HG02588 (cell line): ENCODE data around the gene RAB5A.
"Not testable (repeated sequence)": the region's sequence is repeated elsewhere in the genome, so short reads cannot be mapped to it uniquely, and the experiment has no call there.

Experiments
- ATAC-seq: cut with Tn5 transposase; IDR thresholded peaks from one replicate; pipeline ENCODE4 v1.9.1; 2021; ENCODE audit warnings: mild to moderate bottlenecking, moderate library complexity; ENCODE audit not compliant: unreplicated experiment

RAB5A gene, protein sequence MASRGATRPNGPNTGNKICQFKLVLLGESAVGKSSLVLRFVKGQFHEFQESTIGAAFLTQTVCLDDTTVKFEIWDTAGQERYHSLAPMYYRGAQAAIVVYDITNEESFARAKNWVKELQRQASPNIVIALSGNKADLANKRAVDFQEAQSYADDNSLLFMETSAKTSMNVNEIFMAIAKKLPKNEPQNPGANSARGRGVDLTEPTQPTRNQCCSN

DNA sequence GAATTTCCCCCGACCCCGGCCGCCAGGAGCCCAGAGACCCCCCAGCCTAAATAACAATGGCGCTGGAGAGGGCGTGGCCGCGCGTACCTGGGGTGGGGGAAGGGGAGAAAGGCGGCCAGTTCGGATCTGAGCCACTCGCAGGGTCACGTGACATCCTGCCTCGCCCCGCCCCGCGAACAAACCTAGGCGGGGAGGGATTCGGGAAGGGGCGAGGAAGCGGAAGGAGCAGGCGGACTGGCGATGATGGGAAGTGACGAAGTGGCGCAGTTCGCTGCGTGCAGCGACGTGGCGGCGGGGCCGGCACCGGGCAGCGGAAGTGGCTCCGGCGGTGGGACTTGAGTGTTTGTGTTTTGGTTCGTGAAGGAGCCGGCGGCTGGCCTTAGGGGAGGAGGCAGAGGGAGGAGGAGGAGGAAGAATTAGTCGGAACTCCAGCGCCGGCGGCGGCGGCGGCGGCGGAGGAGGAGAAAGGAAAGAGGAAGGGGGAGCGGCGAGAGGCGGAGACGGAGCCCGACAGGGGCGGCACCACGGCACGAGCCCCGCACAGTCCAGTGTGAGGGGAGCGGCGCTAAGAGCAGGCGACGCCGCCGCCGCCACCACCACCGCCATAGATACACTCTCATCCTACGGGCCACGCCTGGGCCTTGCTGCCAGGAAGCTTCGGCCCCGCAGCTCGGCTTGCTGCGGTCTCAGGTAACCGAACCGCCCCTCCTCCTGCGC, at the start of gene RAB5A:
TSS of gene RAB5A (plus strand) at position 266 of the 717 bp plus-strand sequence. CDS start 3,802 bp downstream, outside the sequence.
- peak; percentile 94 for ATAC-seq

DNA sequence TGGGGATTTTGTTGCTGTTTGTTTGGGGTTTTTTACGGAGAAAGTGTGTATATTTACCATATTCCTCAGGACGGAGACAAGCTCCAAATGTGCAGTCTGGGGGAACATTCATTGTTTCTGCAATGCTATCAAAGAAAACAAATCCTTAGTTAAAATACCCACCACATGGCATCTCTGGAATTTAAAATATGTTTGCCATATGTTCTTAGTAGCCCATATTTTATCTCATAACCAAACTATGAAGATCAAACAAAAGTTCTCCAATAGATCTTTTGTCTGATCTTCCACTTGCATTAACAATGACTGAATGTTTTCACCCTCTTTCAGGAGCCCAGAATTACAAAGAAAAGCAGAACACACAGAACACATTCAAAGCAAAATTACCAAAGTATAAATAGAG, 48.2 kb upstream of the RAB5A start:
- ATAC-seq, result no peak

DNA sequence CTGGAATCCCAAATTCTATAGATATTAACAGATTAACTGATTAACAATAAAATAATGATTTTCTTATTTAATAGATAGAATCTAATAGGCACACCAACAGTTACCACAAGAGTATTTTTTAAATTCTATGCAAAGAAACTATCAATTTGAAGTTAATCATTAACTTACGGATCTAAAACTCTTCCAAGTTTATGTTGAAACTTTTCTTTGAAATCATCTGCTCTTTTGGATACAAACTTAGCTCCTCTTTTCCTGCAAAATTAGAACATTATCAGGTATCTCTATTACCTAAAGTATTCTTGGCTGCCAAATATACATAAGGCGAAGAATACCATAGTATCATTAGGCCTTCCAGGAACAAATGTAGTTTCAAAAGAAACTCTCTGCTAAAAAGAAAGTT, 47.6 kb upstream of the RAB5A start:
- ATAC-seq, result no peak

DNA sequence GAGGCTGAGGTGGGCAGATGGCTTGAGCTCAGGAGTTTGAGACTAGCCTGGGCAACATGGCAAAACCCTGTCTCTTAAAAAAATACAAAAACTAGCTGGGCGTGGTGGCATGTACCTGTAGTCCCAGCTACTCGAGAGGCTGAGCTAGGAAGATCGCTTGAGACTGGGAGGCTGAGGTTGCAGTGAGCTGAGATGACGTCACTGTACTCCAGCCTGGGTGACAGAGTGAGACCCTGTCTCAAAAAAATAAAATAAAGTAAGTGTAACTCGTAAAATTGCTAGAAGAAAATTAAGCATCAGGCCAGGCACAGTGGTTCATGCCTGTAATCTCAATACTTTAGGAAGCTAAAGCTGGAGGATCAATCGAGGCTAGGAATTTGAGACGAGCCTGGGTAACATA, 47.1 kb upstream of the RAB5A start:
- ATAC-seq, result not testable (repeated sequence)

DNA sequence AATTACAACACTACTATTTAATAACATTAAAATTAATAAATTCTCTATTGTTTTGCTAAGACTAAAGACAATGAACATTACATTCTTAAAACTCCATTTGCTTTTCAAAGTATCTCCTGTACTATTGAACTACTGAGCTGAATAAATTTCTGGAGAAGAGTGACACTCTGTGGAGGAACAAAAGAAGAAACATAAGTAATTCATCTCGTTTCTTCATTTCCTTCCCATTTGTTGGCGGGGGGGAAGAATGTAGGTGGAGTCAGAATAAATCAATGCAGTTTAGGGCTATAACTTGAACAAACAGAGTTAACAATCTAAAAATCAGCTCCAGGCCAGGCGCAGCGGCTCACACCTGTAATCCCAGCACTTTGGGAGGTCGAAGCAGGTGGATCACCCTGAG, 45.6 kb upstream of the RAB5A start:
- no peak for ATAC-seq

DNA sequence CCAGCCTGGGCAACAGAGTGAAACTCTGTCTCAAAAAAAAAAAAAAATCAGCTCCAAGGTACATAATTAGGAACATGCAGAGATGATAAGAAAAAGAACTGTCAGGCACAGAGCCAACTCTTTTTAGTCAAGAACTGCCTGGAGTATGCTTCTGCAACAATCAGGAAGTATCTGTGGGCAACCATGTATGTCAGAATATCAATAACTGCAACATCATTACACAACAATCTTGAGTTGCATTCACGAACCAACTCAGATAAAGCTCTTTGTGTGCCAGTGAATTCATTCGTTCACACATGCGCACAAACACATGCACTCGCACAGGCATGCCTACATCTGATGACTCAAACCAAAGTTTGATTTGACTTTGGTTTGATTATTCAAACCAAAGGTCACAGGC, 45.0 kb upstream of the RAB5A start:
- ATAC-seq, result no peak

DNA sequence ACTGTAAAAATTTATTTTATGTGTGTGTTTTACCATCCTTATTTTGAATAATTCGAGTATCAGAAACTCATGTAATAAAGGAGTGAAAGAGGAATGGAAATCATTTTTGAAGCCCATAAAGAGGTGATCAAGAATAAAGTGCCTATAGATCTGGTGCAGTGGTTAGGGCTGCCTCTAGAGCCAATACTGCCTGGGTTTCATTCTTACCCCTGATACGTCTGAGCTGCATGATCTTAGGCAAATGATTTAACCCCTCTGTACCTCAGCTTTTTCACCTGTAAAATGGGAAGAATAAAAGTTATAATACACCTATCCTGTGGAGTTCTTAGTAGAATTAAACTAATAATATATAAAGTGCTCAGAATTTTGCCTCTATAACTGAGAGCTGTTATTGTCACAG, 43.2 kb upstream of the RAB5A start:
- no peak for ATAC-seq

DNA sequence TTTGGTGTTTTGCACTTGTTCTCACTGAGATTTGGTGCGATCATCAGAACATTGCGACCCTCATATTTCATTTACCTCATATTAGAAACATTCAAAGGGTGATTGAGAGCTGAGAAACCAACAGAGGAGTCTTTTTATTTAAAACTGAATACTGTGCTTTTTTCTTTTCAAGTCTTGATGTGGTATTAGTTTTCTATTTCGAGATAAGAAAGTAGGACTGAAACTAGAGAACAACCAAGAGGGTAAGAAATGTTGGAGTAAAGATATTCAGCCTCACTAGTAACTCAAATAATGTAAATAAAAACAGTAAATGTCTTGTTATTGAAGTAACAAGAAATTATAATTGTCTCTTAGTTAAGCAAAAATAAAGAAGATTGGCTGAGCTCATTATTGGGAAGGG, 39.4 kb upstream of the RAB5A start:
- ATAC-seq, result no peak

DNA sequence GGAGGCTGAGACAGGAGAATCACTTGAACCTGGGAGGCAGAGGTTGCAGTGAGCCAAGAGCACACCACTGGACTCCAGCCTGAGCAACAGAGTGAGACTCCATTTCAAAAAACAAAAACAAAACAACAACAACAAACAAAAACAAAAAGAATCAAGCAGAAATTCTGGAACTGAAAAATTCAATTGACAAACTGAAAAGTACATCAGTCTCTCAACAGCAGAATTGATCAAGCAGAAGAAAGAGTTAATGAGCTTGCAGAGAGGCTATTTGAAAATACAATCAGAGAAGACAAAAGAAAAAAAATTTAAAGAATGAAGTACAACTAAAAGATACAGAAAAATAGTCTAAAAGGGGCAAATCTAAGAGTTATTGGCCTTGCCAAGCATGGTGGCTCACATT, 35.4 kb upstream of the RAB5A start:
- no peak for ATAC-seq

DNA sequence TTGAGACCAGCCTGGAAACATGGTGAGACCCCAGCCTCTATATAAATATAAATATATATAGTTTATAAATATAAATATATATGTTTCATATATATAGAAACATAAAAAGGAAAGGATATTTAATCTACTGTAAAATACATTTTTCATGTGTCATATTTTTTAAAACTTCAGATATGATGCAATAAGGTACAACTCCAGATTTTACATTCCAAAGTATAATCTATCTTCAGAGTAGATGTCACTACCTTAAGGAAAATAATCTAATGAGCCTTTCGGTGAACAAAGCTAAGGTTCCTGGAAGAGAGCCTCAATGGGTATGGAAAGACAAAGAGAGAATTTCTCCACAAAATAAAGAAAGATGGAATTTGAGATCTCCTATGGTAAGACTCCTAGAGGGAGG, 29.7 kb upstream of the RAB5A start:
- no peak for ATAC-seq

DNA sequence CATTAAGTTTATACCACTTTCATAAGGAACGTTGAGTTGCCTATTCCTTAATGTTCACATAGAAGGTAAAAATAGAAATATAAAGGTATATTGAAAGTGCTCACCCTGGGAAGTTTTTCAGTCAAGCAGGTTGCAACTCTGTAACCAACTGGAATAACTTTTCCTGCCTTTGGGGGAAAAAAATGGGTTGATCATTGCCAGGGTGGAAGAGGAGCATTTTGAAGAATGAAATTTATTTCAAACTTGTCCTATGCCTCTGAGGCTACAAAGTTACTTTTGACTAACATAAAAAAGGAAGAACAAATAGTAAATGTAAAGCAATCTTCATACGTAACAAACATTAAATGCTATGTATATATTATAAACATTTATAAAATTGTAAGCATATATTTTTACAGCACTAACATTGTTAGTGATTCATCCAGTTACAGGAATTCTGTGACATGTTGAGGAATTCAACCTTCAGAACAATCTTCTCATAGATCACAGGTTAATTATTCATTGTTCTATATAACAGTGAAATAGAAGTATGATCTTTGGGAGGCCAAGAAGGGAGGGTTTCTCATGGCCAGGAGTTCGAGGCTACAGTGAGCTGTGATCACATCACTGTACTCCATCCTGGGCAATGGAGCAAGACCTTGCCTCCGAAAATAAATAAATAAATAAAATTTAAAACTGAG, 26.4 kb upstream of the RAB5A start:
- ATAC-seq, result no peak

DNA sequence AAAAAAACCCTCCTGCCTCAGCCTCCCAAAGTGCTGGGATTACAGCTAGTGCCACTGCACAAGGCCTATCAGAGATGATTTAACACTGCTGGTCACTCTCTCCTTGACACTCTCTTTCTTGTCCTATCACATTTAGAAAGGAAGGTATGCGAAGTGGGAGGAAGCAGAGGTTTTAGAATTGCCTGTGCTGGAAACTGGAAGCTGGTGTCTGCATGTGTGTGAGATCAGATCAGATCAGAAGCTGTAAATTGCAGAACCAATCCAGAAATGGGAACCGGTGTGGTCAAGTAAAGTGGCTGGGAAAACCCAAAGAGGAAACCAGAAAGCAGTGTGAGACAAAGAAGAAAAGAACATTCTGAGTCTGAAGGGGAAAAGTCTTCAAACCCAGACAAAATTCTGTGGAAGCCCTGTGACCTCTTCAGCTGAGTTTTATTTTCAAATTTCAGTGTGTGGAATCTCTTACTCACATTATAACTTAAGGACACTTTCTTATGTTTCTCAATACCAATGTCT, 15.7 kb upstream of the RAB5A start:
- peak; percentile 87 for ATAC-seq

DNA sequence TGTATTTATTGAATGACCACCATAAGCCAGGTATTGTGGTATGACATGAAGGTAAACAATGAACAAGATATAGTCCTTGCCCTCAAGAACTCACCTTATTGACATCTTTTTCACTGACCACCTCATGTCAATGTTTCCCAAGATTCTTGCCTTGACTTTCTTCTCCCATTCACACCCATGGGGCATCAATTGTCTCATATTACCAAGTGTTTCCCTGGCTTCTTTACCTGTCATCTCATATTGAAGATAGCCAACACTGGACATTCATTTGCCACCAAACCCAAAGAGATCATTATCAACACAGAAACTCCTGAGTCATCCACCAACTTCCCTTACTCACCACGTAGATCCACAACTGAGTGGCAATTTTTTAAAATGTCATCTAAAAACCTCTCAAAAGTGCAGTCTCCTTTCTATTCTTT, 15.1 kb upstream of the RAB5A start:
- ATAC-seq, result peak; percentile 51

DNA sequence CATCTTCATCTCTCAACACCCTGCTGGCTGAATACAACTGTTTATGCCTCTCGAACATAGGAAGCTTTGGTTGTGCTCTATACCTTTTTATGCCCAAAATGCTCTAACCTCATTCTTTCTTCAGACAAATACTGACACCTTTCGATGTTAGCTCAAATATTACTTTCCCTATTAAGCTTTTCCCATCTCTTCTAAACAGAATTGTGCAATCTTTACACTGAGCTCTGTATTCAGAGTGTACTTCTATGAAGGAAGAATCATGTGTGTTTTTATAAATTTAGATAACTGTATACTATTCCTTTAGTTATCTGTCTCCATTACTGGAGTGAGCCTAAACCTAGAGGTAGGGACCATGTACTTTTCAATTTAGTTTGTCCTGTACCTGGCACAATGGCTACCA, 14.5 kb upstream of the RAB5A start:
- no peak for ATAC-seq

DNA sequence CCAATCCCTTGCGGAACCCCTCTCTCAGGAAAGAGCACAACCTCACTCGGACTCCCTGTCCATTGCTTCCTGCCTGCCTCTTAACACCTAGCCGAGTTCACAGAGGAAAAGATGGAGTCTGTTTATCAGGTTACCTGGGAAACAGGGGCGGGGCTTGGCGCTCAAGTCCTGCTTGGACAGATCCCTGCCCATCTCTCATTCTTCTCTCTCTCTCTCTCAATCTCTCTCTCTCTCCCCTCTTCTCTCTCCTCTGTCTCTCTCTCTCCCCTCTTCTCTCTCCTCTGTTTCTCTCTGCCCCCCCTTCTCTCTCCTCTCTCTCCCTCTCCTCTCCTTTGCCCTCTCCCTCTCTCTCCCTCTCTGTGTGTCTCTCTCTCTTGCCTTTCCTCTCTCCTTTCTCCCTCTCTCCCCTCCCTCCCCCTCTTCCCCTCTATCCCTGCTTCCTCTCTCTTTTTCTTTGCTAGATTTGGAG, 12.8 kb upstream of the RAB5A start, which contains the start of gene EFHB:
TSS of gene EFHB (minus strand) at position 120 of the 469 bp plus-strand sequence. CDS start 199 bp downstream, outside the sequence.
- ATAC-seq, result no peak

DNA sequence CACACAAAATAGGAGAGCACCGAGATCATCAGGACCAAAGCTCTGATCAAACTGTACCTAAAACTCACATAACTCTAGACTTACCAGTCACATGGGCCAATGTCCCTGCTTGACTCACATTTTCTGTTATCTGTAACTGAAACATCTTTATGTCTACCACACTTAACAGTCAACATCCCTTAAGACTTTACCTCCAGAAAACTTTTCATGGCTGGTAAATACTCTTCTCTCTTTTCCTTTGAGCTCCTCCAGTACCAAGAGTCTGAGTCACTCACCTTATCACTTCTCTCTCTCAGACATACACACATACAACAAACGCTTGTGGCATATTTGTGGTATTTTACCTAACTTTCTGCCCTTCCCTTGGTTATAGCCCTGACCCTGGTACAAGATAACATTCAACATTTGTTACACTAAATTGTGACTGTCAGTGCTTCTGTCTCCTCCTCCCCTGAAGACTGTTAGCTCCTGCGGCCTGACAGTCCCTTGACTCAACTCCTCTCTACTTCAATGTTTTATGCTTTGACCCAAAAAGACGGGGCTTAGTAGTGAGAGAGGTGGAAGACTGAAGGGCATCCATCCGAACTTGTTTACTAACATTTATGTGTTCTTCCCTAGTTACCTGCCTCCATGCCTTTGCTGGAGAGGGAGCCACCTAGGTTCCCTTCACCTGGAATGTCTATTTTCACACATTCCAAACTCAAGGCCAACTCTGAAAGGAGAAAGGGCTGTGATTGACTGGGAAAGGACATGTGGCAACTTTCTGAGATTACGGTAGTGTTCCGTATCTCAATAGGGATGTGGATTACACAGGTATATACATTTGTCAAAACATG, 9.2 kb upstream of the RAB5A start:
- ATAC-seq, result no peak

DNA sequence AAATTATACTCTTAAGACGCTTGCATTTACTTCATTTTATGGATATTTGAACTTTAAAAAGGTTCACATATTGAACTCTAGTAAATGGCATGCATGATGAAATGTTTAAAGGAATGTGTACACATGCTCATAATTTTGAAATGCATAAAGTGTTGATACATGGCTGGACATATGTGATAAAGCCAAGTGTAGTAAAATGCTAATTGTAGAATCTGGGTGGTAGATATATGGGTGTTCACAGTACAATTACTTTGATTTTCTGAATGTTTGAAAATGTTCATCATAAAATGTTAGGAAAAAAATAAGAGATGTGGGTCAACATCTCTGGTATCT, 8.6 kb upstream of the RAB5A start:
- ATAC-seq, result no peak

DNA sequence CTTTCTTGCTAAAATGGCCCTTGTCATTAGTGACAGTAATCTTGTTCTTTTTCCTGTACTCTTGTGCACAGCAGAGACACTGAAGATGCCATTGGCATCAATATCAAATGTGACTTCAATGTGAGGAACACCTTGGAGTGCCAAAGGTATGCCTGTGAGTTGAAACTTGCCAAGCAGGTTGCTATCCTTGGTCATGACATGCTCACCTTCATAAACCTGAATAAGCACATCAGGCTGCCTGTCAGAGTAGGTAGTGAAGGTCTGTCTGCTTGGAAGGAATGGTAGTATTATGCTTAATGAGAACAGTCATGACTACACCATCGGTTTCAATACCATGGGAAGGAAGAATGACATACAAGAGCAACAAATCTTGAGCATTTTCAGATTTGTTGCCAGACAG, 6.3 kb upstream of the RAB5A start:
- ATAC-seq, result no peak

DNA sequence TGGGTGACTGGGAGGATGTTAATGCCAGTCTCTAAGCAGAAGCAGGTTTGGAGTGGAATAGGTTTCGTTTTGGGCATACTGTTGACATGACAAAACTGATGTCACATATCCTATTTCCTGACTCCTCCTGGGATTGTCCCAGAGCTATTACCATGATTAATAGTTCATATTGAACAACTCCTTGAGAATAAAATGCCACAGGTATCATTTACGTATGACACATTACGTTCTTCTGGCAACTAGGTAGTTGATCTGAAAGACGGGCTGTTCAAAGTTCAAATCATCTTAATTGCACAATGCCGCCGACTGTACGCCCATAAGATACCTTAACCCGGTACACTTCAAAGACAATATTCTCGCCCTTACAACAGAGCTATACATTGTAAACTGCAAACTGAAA, 1.4 kb upstream of the RAB5A start:
- no peak for ATAC-seq

DNA sequence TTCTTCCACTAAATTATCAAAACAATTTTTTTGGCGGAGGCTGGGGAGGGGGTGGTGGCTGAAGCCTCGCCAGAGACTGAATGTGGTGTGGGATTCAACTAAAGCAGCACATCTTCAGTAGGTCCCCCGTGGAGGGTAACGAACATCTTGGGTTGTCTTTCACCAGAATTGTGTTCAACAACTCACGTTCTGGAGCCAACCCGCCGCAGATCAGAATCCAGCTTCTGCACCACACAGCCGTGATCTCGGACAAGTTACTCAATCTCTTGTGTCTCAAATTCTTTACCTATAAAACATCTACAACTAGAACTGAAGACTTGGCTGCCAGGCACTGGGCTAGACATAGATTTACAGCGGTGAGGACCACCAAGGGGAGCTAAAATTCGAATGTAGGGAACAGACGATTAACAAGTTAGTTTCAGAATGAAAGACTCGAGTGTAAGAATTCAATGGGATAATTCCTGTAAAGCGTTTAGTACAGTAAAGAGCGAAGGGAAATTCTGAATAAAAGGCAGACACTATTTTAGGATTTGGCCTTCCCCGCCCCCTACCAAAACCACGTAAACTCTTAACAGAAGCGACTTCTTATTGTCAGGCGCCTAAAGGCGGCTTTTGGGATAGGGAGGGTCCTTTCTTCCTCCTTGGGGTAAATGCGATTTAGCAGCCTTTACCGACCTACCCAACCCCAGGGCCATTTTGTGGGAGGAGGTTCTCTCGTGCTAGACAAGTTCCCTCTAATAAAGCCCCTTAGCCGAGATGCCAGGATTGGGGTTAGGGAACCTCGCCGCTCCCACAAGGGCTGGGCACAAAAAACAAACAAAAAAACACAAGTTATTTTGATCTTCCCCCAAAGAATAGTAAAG, 697 bp upstream of the RAB5A start:
- ATAC-seq, result peak; percentile 1
